ENCODE data around the gene AQP3. TPM values are rescaled to one million over a fixed set of nuclear protein-coding genes. Genes with fewer than 3 reads are reported as not detected.

The AQP3 gene
- total RNA-seq, 1 donor from 2014 or later, result 33.1 TPM

DNA sequence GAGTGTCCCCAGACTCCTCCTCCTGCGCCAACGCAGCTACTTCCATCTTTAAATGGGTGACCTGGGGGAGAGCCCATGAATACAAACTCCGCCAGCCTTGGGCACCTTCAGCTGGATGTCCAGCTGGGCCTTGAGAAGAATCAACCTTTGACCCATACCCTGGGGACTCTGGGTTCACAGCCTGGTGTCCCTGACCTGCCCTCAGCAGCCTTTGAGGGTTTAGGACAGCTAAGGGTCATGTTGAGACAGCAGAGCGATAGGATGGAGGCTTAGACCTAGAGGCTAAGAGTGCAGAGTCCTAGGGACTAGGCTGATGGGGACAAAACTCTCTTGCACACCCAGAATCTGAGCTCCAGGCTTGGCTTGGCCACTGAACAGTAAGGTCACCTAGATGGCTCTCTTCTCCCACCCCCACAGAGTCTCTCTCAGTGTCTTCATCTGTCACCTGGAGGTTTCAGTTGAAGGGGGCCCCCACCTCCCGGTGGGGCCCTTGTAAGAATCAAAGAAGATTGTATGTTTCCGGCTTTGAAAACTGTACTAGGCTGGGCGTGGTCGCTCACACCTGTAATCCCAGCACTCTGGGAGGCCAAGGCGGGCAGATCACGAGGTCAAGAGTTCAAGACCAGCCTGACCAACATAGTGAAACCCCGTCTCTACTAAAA lies 6.7 kb upstream of the AQP3 start:
- Mint-ChIP-seq H3K9me3 (no peaks in the 10 kb centered on the region), H3K36me3 (no peaks in the 10 kb centered on the region)
- TF ChIP-seq, protein P1, sequence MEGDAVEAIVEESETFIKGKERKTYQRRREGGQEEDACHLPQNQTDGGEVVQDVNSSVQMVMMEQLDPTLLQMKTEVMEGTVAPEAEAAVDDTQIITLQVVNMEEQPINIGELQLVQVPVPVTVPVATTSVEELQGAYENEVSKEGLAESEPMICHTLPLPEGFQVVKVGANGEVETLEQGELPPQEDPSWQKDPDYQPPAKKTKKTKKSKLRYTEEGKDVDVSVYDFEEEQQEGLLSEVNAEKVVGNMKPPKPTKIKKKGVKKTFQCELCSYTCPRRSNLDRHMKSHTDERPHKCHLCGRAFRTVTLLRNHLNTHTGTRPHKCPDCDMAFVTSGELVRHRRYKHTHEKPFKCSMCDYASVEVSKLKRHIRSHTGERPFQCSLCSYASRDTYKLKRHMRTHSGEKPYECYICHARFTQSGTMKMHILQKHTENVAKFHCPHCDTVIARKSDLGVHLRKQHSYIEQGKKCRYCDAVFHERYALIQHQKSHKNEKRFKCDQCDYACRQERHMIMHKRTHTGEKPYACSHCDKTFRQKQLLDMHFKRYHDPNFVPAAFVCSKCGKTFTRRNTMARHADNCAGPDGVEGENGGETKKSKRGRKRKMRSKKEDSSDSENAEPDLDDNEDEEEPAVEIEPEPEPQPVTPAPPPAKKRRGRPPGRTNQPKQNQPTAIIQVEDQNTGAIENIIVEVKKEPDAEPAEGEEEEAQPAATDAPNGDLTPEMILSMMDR (conservative IDR thresholded peaks at IDR 0.05), result no peak

DNA sequence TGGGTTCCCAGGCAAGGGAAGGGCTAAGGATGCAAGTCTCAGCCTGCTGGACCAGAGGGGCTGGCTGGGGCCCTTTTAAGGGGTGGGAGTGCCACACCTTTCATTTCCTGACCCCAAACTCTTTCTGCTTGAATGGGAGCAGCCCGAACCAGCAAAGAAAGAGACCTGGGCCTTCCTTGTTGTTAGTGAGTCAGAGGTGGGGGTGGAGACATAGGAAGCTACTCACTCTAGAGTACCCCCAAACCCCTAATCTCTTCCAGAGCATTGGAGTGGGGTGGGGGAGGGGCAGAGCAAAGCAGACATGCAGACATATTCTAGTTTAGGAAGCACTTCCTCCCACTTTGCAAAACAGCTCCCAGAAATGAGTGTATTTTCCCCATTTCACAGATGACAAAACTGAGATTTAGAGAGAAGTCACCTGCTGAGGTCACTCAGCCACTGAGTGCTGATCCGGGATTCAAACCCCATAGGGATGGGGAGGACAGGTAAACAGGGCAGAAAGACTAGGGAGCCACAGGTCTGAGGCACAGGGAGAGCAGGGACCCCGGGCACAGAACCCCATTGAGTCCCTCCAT lies 6.0 kb upstream of the AQP3 start:
- TF ChIP-seq, protein P1 (conservative IDR thresholded peaks at IDR 0.05), result no peak
- no peaks in the 10 kb centered on the region for H3K9me3 Mint-ChIP-seq
- H3K27ac Mint-ChIP-seq, result no peak overlapping the region
- peaks cover 7% of the 10 kb centered on the region for H3K4me1 Mint-ChIP-seq (ENCODE audit: unreplicated experiment)
- no peak overlapping the region for H3K4me3 Mint-ChIP-seq
- no peak for DNase-seq (ENCODE audit: extremely low spot score, unreplicated experiment)
- H3K27me3 Mint-ChIP-seq, result peaks cover 2% of the 10 kb centered on the region
- no peaks in the 10 kb centered on the region for H3K36me3 Mint-ChIP-seq

More for the DNA sequence above, 6.7 kb upstream of the AQP3 start:
- no peaks in the 10 kb centered on the region for H3K27me3 Mint-ChIP-seq
- H3K4me1 Mint-ChIP-seq (ENCODE audit: unreplicated experiment), result peaks cover 9% of the 10 kb centered on the region
- no peak overlapping the region for H3K27ac Mint-ChIP-seq
- DNase-seq (ENCODE audit: extremely low spot score, unreplicated experiment), result no peak
- no peak overlapping the region for H3K4me3 Mint-ChIP-seq

DNA sequence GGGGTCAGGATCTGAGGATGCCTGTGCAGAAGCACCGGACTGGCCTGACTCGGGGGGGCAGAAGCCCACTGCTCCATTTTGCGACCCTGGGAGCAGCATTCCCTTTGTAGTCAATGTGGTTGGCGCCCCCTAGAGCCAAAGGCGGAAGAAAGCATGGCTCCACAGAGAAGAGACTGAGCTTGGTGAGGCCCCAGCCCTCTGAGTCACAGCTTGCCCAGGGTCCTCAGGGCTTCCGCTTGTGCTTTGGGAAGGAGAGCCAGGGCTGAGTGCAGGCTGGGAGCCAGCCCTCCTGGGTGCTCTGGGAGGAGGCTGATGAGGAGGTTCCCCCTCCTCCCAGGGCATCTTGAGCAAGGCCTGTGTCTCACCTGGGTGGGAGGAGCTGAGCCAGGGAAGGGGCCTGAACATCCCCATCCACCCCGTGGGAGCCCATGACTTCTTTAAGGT lies 5.5 kb upstream of the AQP3 start:
- TF ChIP-seq, protein P1 (conservative IDR thresholded peaks at IDR 0.05), result peak; percentile 85
- Mint-ChIP-seq H3K36me3 (no peaks in the 10 kb centered on the region), H3K27me3 (peaks cover 7% of the 10 kb centered on the region), H3K4me1 (ENCODE audit: unreplicated experiment) (peaks cover 6% of the 10 kb centered on the region), H3K9me3 (no peaks in the 10 kb centered on the region), H3K4me3 (no peak overlapping the region), H3K27ac (no peak overlapping the region)
- no peak for DNase-seq (ENCODE audit: extremely low spot score, unreplicated experiment)

DNA sequence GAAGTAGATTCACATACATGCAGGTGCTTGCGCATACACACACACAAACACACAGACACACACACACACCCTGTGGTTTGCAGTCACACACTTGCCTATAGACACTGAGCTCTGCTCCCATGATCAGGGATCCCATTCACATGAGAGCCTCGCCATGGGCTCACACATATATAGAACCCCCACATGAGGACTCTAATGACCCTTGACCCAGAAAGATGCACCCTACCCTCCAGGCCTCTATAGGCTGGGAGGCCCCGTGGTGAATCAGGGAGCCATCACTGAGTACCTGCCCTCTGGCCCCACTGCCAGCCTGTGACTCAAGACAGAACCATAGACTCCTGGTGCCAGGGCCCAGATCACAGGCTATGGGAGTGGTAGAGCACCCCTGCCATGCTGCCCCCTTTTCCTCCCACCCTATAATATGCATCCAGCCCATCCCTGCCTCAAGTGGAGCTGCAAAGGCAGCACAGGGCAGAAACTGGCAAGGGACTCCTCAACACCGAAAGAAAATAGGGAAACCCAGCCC lies 3.3 kb upstream of the AQP3 start:
- TF ChIP-seq, protein P1 (conservative IDR thresholded peaks at IDR 0.05), result no peak
- no peak for DNase-seq (ENCODE audit: extremely low spot score, unreplicated experiment)
- H3K27ac Mint-ChIP-seq, result no peak overlapping the region
- H3K4me3 Mint-ChIP-seq, result no peak overlapping the region
- no peaks in the 10 kb centered on the region for H3K9me3 Mint-ChIP-seq
- no peaks in the 10 kb centered on the region for H3K36me3 Mint-ChIP-seq
- peaks cover 22% of the 10 kb centered on the region for H3K4me1 Mint-ChIP-seq (ENCODE audit: unreplicated experiment)
- peaks cover 21% of the 10 kb centered on the region for H3K27me3 Mint-ChIP-seq

DNA sequence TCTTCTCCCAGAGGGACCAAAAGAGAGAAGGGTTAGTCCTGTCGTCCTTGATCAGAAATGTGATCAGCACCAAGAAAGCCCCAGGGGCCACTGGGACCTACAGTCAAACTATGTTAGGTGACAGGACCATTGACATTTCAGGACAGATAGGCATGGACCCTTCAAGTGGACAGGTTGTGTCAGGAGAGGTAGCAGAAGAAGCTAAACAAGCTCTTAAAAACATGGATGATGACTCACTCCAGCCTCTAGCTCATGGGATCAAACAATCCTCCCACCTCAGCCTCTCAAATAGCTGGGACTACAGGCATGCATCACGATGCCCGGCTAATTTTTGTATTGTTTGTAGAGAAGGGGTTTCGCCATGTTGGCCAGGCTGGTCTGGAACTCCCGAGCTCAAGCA lies 2.3 kb upstream of the AQP3 start:
- Mint-ChIP-seq H3K27me3 (peaks cover 25% of the 10 kb centered on the region), H3K27ac (no peak overlapping the region), H3K4me1 (ENCODE audit: unreplicated experiment) (peaks cover 27% of the 10 kb centered on the region), H3K36me3 (no peaks in the 10 kb centered on the region), H3K4me3 (no peak overlapping the region), H3K9me3 (no peaks in the 10 kb centered on the region)
- TF ChIP-seq, protein P1 (conservative IDR thresholded peaks at IDR 0.05), result no peak
- no peak for DNase-seq (ENCODE audit: extremely low spot score, unreplicated experiment)

All from type B pancreatic cell (in vitro differentiated cells).